ENCODE data around the gene PACSIN2.
"Not testable (repeated sequence)": the region's sequence is repeated elsewhere in the genome, so short reads cannot be mapped to it uniquely, and the experiment has no call there.

Gene PACSIN2

GRCh38 chr22:42957958-42958357 is 57.0 kb downstream of the PACSIN2 start:
- H3K36me3 ChIP-seq (ENCODE audit: control insufficient read depth in 4 of 4, insufficient read depth in 4 of 4, low read length in 3 of 4), result peaks cover 0 to 10% (median 2%) of the 10 kb centered on the region in 4 experiments
- H3K4me1 ChIP-seq (ENCODE audit: control extremely low read depth in 1 of 4, control insufficient read depth in 4 of 4, insufficient read depth in 4 of 4, low read length in 3 of 4), result peaks cover 24 to 43% (median 35%) of the 10 kb centered on the region in 4 experiments
- ChIA-PET CTCF (interaction anchor here (1.3 kb wide), 1 partner anchor 24 kb away, joined by 3 read pairs; no protein-coding TSS in a partner anchor), POLR2A (no interaction called here)
- 100% methylated on average over 5 of the region's 7 CpGs for WGBS (ENCODE audit: insufficient coverage)
- no peak for DNase-seq
- H3K9me3 ChIP-seq (ENCODE audit: control extremely low read depth in 1 of 5, control insufficient read depth in 4 of 5, insufficient read depth in 2 of 5, low read depth in 1 of 5, low read length in 4 of 5), result no peaks in the 10 kb centered on the region
- no peak overlapping the region for H3K4me3 ChIP-seq (ENCODE audit: control insufficient read depth in 1 of 7, extremely low read depth in 1 of 7, insufficient read depth in 4 of 7, low read depth in 2 of 7, low read length in 6 of 7)
- no peak overlapping the region for H3K27ac ChIP-seq (ENCODE audit: insufficient read depth in 1 of 2, low read depth in 1 of 2, low read length in 2 of 2, poor library complexity in 1 of 2, severe bottlenecking in 2 of 2)
- H3K27me3 ChIP-seq (replicated peaks in 2 of 5; ENCODE audit: control insufficient read depth in 4 of 5, insufficient read depth in 5 of 5, low read length in 4 of 5), result no peaks in the 10 kb centered on the region

- peaks cover 24 to 39% (median 31%) of the 10 kb centered on the region in 4 experiments for H3K4me1 ChIP-seq (ENCODE audit: control extremely low read depth in 1 of 4, control insufficient read depth in 4 of 4, insufficient read depth in 4 of 4, low read length in 3 of 4)
These were observed 57.4 kb downstream of the PACSIN2 start for GRCh38 chr22:42957544-42957943.

DNA sequence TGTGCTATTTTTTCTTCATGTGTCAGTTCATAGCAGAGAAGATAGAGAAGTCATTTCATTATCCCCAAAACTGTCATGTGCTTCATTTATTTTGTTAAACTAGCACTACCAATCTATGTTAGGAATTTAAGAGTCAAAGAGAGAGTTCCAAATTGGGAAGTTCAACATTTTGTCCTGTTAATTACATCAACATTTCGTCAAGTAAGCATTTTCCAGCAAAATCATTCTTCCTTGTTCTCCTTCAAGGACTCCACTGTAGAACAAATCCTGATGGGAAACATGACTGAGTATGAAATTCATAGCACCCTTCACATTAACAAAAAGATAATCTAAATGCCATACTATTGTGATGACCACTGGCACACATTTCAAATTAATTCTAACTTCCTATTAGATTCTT is 59.1 kb downstream of the PACSIN2 start:
- 80% methylated on average over 1 of the region's 1 CpG for WGBS (ENCODE audit: insufficient coverage)
- H3K4me3 ChIP-seq (ENCODE audit: control insufficient read depth in 1 of 7, extremely low read depth in 1 of 7, insufficient read depth in 4 of 7, low read depth in 2 of 7, low read length in 6 of 7), result no peak overlapping the region
- CTCF ChIA-PET, result no interaction called here
- peaks cover 0 to 8% (median 2%) of the 10 kb centered on the region in 4 experiments for H3K36me3 ChIP-seq (ENCODE audit: control insufficient read depth in 4 of 4, insufficient read depth in 4 of 4, low read length in 3 of 4)
- POLR2A ChIA-PET, result no interaction called here
- no peak for DNase-seq
- H3K9me3 ChIP-seq (ENCODE audit: control extremely low read depth in 1 of 5, control insufficient read depth in 4 of 5, insufficient read depth in 2 of 5, low read depth in 1 of 5, low read length in 4 of 5), result no peaks in the 10 kb centered on the region
- no peak overlapping the region for H3K27ac ChIP-seq (ENCODE audit: insufficient read depth in 1 of 2, low read depth in 1 of 2, low read length in 2 of 2, poor library complexity in 1 of 2, severe bottlenecking in 2 of 2)
- no peaks in the 10 kb centered on the region for H3K27me3 ChIP-seq (replicated peaks in 2 of 5; ENCODE audit: control insufficient read depth in 4 of 5, insufficient read depth in 5 of 5, low read length in 4 of 5)
- H3K4me1 ChIP-seq (ENCODE audit: control extremely low read depth in 1 of 4, control insufficient read depth in 4 of 4, insufficient read depth in 4 of 4, low read length in 3 of 4), result peaks cover 18 to 25% (median 23%) of the 10 kb centered on the region in 4 experiments

More at GRCh38 chr22:42957544-42957943, 57.4 kb downstream of the PACSIN2 start:
- CTCF ChIA-PET, result interaction anchor here (1.3 kb wide), 1 partner anchor 23 kb away, joined by 3 read pairs; no protein-coding TSS in a partner anchor
- Histone ChIP-seq H3K4me3 (ENCODE audit: control insufficient read depth in 1 of 7, extremely low read depth in 1 of 7, insufficient read depth in 4 of 7, low read depth in 2 of 7, low read length in 6 of 7) (no peak overlapping the region), H3K9me3 (ENCODE audit: control extremely low read depth in 1 of 5, control insufficient read depth in 4 of 5, insufficient read depth in 2 of 5, low read depth in 1 of 5, low read length in 4 of 5) (no peaks in the 10 kb centered on the region), H3K27ac (ENCODE audit: insufficient read depth in 1 of 2, low read depth in 1 of 2, low read length in 2 of 2, poor library complexity in 1 of 2, severe bottlenecking in 2 of 2) (no peak overlapping the region), H3K27me3 (replicated peaks in 2 of 5; ENCODE audit: control insufficient read depth in 4 of 5, insufficient read depth in 5 of 5, low read length in 4 of 5) (no peaks in the 10 kb centered on the region), H3K36me3 (ENCODE audit: control insufficient read depth in 4 of 4, insufficient read depth in 4 of 4, low read length in 3 of 4) (peaks cover 0 to 8% (median 2%) of the 10 kb centered on the region in 4 experiments)
- POLR2A ChIA-PET, result no interaction called here
- no CpG with 5 or more reads among the region's 3 CpGs for WGBS (ENCODE audit: insufficient coverage)
- no peak for DNase-seq

- CTCF ChIA-PET, result interaction anchor here (1.2 to 1.3 kb wide), 2 partner anchors 10 to 20 kb away, joined by 3 to 4 read pairs; no protein-coding TSS in a partner anchor
- WGBS (ENCODE audit: insufficient coverage), result 97% methylated on average over 6 of the region's 8 CpGs
- H3K27ac ChIP-seq (ENCODE audit: insufficient read depth in 1 of 2, low read depth in 1 of 2, low read length in 2 of 2, poor library complexity in 1 of 2, severe bottlenecking in 2 of 2), result no peak overlapping the region
- H3K27me3 ChIP-seq (replicated peaks in 2 of 5; ENCODE audit: control insufficient read depth in 4 of 5, insufficient read depth in 5 of 5, low read length in 4 of 5), result no peaks in the 10 kb centered on the region
- no peaks in the 10 kb centered on the region for H3K9me3 ChIP-seq (ENCODE audit: control extremely low read depth in 1 of 5, control insufficient read depth in 4 of 5, insufficient read depth in 2 of 5, low read depth in 1 of 5, low read length in 4 of 5)
- POLR2A ChIA-PET, result no interaction called here
- peaks cover 0 to 8% (median 2%) of the 10 kb centered on the region in 4 experiments for H3K36me3 ChIP-seq (ENCODE audit: control insufficient read depth in 4 of 4, insufficient read depth in 4 of 4, low read length in 3 of 4)
- H3K4me1 ChIP-seq (ENCODE audit: control extremely low read depth in 1 of 4, control insufficient read depth in 4 of 4, insufficient read depth in 4 of 4, low read length in 3 of 4), result peaks cover 13 to 18% (median 17%) of the 10 kb centered on the region in 4 experiments
- DNase-seq, result no peak
- H3K4me3 ChIP-seq (ENCODE audit: control insufficient read depth in 1 of 7, extremely low read depth in 1 of 7, insufficient read depth in 4 of 7, low read depth in 2 of 7, low read length in 6 of 7), result no peak overlapping the region
These were observed 59.8 kb downstream of the PACSIN2 start for GRCh38 chr22:42955087-42955635.

- H3K4me3 ChIP-seq (ENCODE audit: control insufficient read depth in 1 of 7, extremely low read depth in 1 of 7, insufficient read depth in 4 of 7, low read depth in 2 of 7, low read length in 6 of 7); H3K36me3 ChIP-seq (ENCODE audit: control insufficient read depth in 4 of 4, insufficient read depth in 4 of 4, low read length in 3 of 4); H3K9me3 ChIP-seq (ENCODE audit: control extremely low read depth in 1 of 5, control insufficient read depth in 4 of 5, insufficient read depth in 2 of 5, low read depth in 1 of 5, low read length in 4 of 5); H3K4me1 ChIP-seq (ENCODE audit: control extremely low read depth in 1 of 4, control insufficient read depth in 4 of 4, insufficient read depth in 4 of 4, low read length in 3 of 4); H3K27ac ChIP-seq (ENCODE audit: insufficient read depth in 1 of 2, low read depth in 1 of 2, low read length in 2 of 2, poor library complexity in 1 of 2, severe bottlenecking in 2 of 2); DNase-seq; POLR2A ChIA-PET; H3K27me3 ChIP-seq (replicated peaks in 2 of 5; ENCODE audit: control insufficient read depth in 4 of 5, insufficient read depth in 5 of 5, low read length in 4 of 5): not testable (repeated sequence)
- 100% methylated on average over 6 of the region's 6 CpGs for WGBS (ENCODE audit: insufficient coverage)
- CTCF ChIA-PET, result interaction anchor here (1.5 kb wide), 1 partner anchor 9 kb away, joined by 4 read pairs; no protein-coding TSS in a partner anchor
These were observed 61.2 kb downstream of the PACSIN2 start for GRCh38 chr22:42953751-42954150.

GRCh38 chr22:42951093-42951710 is 63.7 kb downstream of the PACSIN2 start:
- ChIA-PET POLR2A (no interaction called here), CTCF (interaction anchor here (1.0 kb wide), 1 partner anchor 11 kb away, joined by 4 read pairs; no protein-coding TSS in a partner anchor)
- Histone ChIP-seq H3K36me3 (ENCODE audit: control insufficient read depth in 4 of 4, insufficient read depth in 4 of 4, low read length in 3 of 4) (peaks cover 0 to 15% (median under 1%) of the 10 kb centered on the region in 4 experiments), H3K4me3 (ENCODE audit: control insufficient read depth in 1 of 7, extremely low read depth in 1 of 7, insufficient read depth in 4 of 7, low read depth in 2 of 7, low read length in 6 of 7) (no peak overlapping the region), H3K27me3 (replicated peaks in 2 of 5; ENCODE audit: control insufficient read depth in 4 of 5, insufficient read depth in 5 of 5, low read length in 4 of 5) (no peaks in the 10 kb centered on the region), H3K9me3 (ENCODE audit: control extremely low read depth in 1 of 5, control insufficient read depth in 4 of 5, insufficient read depth in 2 of 5, low read depth in 1 of 5, low read length in 4 of 5) (no peaks in the 10 kb centered on the region), H3K27ac (ENCODE audit: insufficient read depth in 1 of 2, low read depth in 1 of 2, low read length in 2 of 2, poor library complexity in 1 of 2, severe bottlenecking in 2 of 2) (no peak overlapping the region), H3K4me1 (ENCODE audit: control extremely low read depth in 1 of 4, control insufficient read depth in 4 of 4, insufficient read depth in 4 of 4, low read length in 3 of 4) (peaks cover 3 to 31% (median 11%) of the 10 kb centered on the region in 4 experiments)
- WGBS (ENCODE audit: insufficient coverage), result 99% methylated on average over 13 of the region's 13 CpGs
- no peak for DNase-seq

- H3K36me3 ChIP-seq (ENCODE audit: control insufficient read depth in 4 of 4, insufficient read depth in 4 of 4, low read length in 3 of 4), result peaks cover 0 to 14% (median 0%) of the 10 kb centered on the region in 4 experiments
- no peaks in the 10 kb centered on the region for H3K9me3 ChIP-seq (ENCODE audit: control extremely low read depth in 1 of 5, control insufficient read depth in 4 of 5, insufficient read depth in 2 of 5, low read depth in 1 of 5, low read length in 4 of 5)
- no peak overlapping the region for H3K4me3 ChIP-seq (ENCODE audit: control insufficient read depth in 1 of 7, extremely low read depth in 1 of 7, insufficient read depth in 4 of 7, low read depth in 2 of 7, low read length in 6 of 7)
- no peak for DNase-seq
- peaks cover 7 to 40% (median 21%) of the 10 kb centered on the region in 4 experiments for H3K4me1 ChIP-seq (ENCODE audit: control extremely low read depth in 1 of 4, control insufficient read depth in 4 of 4, insufficient read depth in 4 of 4, low read length in 3 of 4)
- H3K27me3 ChIP-seq (replicated peaks in 2 of 5; ENCODE audit: control insufficient read depth in 4 of 5, insufficient read depth in 5 of 5, low read length in 4 of 5), result no peaks in the 10 kb centered on the region
- WGBS (ENCODE audit: insufficient coverage), result 100% methylated on average over 3 of the region's 5 CpGs
- H3K27ac ChIP-seq (ENCODE audit: insufficient read depth in 1 of 2, low read depth in 1 of 2, low read length in 2 of 2, poor library complexity in 1 of 2, severe bottlenecking in 2 of 2), result no peak overlapping the region
- ChIA-PET CTCF (interaction anchor here (1.0 kb wide), 1 partner anchor 10 kb away, joined by 4 read pairs; no protein-coding TSS in a partner anchor), POLR2A (no interaction called here)
These were observed 64.7 kb downstream of the PACSIN2 start for GRCh38 chr22:42950281-42950680.

Measured in common myeloid progenitor, CD34-positive (primary cell).